Mucosa of stomach (tissue), 1 donor: ENCODE measurements around the gene TANC2.
"Not testable (repeated sequence)": the region's sequence is repeated elsewhere in the genome, so short reads cannot be mapped to it uniquely, and the experiment has no call there.

Source experiments
- H3K27me3 ChIP-seq: one replicate; pipeline ENCODE4 v1.7.0; 2013; ENCODE audit warnings: mild to moderate bottlenecking, low read length; ENCODE audit not compliant: control insufficient read depth, insufficient read depth
- H3K36me3 ChIP-seq: one replicate; pipeline ENCODE4 v1.7.0; 2013; ENCODE audit warnings: low read length; ENCODE audit not compliant: control insufficient read depth, insufficient read depth
- H3K4me1 ChIP-seq: one replicate; pipeline ENCODE4 v1.7.0; 2013; ENCODE audit warnings: mild to moderate bottlenecking, low read length; ENCODE audit not compliant: control insufficient read depth, insufficient read depth
- H3K4me3 ChIP-seq: one replicate; pipeline ENCODE4 v1.7.0; 2013; ENCODE audit warnings: low read length
- H3K9ac ChIP-seq: one replicate; pipeline ENCODE4 v1.7.0; 2013; ENCODE audit warnings: mild to moderate bottlenecking, low read length, moderate library complexity
- H3K9me3 ChIP-seq: one replicate; pipeline ENCODE4 v1.7.0; 2013; ENCODE audit warnings: mild to moderate bottlenecking, low read length, moderate library complexity; ENCODE audit not compliant: control insufficient read depth
- donor health status: Pancreatic carcinoma.

TANC2 gene

DNA sequence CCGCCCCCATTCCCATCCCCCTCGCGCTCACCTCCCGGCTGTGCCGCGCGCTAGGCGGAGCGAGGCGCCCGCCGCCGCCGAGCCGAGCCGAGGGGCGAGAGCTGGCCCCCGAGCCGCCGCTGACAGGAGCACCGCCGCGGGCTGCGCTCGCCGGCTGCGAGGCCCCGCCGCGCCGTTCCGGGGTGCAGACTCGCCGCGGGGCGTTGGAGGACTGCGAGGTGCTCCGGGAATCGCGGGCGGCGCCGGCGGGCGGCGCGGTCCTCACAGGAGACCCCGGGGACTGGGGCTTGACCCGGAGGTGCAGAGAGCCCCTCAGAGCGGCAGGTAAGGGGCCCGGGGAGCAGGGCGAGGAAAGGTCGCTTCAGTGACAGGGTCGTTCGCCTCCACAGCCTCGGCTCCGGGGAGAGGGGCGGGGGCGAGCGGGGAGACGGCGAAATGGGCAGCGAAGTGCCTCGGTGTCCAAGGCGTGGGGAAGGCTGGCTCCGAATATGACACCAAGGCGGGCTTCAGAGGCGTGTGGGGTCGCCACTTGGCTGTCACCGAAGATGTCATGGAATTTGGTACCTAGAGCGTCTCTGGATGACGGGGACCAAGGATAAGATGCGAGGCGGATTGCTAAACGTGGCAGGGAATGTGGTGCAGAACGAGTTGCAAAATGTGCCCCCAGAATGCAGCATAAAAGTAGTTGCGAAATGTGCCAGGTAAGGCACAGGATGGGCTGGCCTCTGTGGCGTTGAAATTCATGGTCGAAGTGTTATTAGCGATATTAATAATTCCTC lies 580 bp downstream of the TANC2 start:
- H3K27me3 ChIP-seq = peaks cover 7% of the 10 kb centered on the region
- peaks cover 15% of the 10 kb centered on the region for H3K4me1 ChIP-seq
- peak overlapping the region; percentile 67 for H3K9ac ChIP-seq
- no peaks in the 10 kb centered on the region for H3K36me3 ChIP-seq
- no peaks in the 10 kb centered on the region for H3K9me3 ChIP-seq
- peak overlapping the region; percentile 40 for H3K4me3 ChIP-seq

GRCh38 chr17:62967205-62967529 lies 1.1 kb downstream of the TANC2 start:
- Histone ChIP-seq H3K9ac (peak overlapping the region; percentile 67), H3K27me3 (peaks cover 7% of the 10 kb centered on the region), H3K4me3 (no peak overlapping the region), H3K36me3 (no peaks in the 10 kb centered on the region), H3K9me3 (no peaks in the 10 kb centered on the region), H3K4me1 (peaks cover 15% of the 10 kb centered on the region)

DNA sequence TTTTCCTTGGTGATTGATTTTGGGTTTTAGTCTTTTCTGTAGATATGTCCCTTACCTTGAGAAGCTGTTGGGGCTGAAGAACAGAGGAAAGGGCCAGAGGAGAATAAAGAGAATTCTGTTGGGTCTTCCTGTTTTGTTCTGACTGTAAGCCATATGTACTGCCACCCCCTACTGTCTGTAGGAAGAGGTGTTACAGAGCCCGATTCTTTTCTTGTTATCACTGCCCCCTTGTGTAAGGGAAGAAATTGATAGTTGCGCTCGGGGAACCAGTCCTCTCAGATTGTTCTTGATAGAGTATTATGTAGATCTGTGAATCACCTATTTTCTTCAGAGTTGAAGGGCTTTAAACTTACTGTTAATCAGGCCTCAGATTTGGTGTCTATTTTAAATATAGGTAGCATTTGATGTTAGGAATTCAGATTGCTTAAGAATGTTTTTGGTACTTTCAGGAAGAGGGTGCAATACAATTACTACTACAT lies 2.4 kb downstream of the TANC2 start:
- H3K4me3 ChIP-seq = no peak overlapping the region
- peaks cover 7% of the 10 kb centered on the region for H3K27me3 ChIP-seq
- no peaks in the 10 kb centered on the region for H3K36me3 ChIP-seq
- H3K9me3 ChIP-seq = no peaks in the 10 kb centered on the region
- peaks cover 15% of the 10 kb centered on the region for H3K4me1 ChIP-seq
- no peak overlapping the region for H3K9ac ChIP-seq

DNA sequence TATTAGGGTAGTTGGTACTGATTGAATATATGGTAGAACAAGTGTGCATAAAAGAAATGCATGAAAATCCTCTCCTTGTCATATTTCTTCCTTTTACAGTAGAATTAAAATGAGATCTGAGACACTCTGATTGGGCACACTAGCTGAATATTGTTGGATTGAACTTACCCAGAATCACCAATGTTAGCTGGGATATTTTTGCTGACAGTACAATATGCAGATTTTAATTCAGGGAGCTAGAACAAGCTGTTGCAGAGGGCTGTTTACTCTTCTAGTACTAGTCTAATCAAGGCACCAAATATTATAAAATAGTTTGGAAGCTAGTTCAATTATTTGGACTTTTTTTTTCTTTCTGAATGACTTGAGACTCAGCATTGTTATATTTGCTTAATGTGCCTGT lies 4.6 kb downstream of the TANC2 start:
- H3K36me3 ChIP-seq = no peaks in the 10 kb centered on the region
- peaks cover 7% of the 10 kb centered on the region for H3K27me3 ChIP-seq
- H3K4me1 ChIP-seq = peaks cover 15% of the 10 kb centered on the region
- no peaks in the 10 kb centered on the region for H3K9me3 ChIP-seq
- no peak overlapping the region for H3K4me3 ChIP-seq
- no peak overlapping the region for H3K9ac ChIP-seq

DNA sequence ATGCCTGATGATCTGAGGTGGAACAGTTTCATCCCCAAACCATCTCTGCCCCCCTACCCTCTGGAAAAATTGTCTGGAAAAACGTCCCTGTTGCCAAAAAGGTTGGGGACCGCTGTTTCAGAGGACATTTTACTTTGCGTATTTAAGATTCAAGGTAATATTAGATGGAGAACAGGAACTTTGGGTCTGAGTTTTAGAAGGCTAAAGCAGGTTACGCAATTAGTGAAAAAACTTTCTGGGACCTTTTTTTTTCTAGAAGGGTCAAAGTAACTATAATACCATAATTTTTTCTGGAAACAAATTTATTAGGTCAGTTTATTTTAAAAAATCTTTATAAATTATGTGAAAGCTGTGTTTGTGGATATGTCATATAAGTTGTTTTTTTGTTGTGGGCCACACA lies 5.8 kb downstream of the TANC2 start:
- Histone ChIP-seq H3K4me1 (peaks cover 13% of the 10 kb centered on the region), H3K36me3 (no peaks in the 10 kb centered on the region), H3K9ac (no peak overlapping the region), H3K27me3 (peaks cover 3% of the 10 kb centered on the region), H3K9me3 (no peaks in the 10 kb centered on the region), H3K4me3 (no peak overlapping the region)

- H3K9me3 ChIP-seq = no peaks in the 10 kb centered on the region
- H3K4me3 ChIP-seq = no peak overlapping the region
- H3K27me3 ChIP-seq = no peaks in the 10 kb centered on the region
- H3K36me3 ChIP-seq = no peaks in the 10 kb centered on the region
- no peak overlapping the region for H3K9ac ChIP-seq
- H3K4me1 ChIP-seq = peaks cover 9% of the 10 kb centered on the region
These were observed 8.8 kb downstream of the TANC2 start for GRCh38 chr17:62974788-62975187.

- Histone ChIP-seq H3K9me3 (no peaks in the 10 kb centered on the region), H3K4me3 (no peak overlapping the region), H3K27me3 (no peaks in the 10 kb centered on the region), H3K9ac (no peak overlapping the region), H3K36me3 (no peaks in the 10 kb centered on the region), H3K4me1 (peaks cover 9% of the 10 kb centered on the region)
These were observed 9.2 kb downstream of the TANC2 start for GRCh38 chr17:62975206-62975605.

- not testable (repeated sequence) for H3K4me1 ChIP-seq, H3K9ac ChIP-seq, H3K27me3 ChIP-seq, H3K9me3 ChIP-seq, H3K4me3 ChIP-seq, H3K36me3 ChIP-seq
These were observed 10.7 kb downstream of the TANC2 start for GRCh38 chr17:62976643-62977231.

- no peak overlapping the region for H3K9ac ChIP-seq
- no peaks in the 10 kb centered on the region for H3K27me3 ChIP-seq
- H3K4me3 ChIP-seq = no peak overlapping the region
- no peaks in the 10 kb centered on the region for H3K36me3 ChIP-seq
- H3K4me1 ChIP-seq = no peaks in the 10 kb centered on the region
- H3K9me3 ChIP-seq = no peaks in the 10 kb centered on the region
These were observed 14.8 kb downstream of the TANC2 start for GRCh38 chr17:62980842-62981241.

GRCh38 chr17:62981933-62982332 lies 15.9 kb downstream of the TANC2 start:
- Histone ChIP-seq H3K27me3 (no peaks in the 10 kb centered on the region), H3K4me3 (no peak overlapping the region)

DNA sequence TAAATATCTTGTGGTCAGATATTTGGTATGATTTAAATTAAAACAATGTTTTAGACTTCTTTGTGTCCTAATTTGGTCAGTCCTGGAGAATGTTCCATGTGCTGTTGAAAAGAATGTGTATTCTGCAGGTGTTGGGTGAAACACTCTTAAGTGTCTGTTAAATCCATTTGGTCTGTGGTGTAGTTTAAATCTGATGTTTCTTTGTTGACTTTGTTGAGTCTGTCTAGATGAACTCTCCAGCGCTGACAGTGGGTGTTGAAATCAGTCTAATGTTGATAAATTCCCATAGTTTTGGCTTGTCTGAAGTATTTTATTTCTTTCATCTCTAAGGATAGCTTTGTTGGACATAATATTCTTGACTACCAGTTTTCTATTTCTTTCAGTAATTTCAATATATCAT lies 18.8 kb downstream of the TANC2 start:
- Histone ChIP-seq H3K27me3 (no peaks in the 10 kb centered on the region), H3K4me1 (no peaks in the 10 kb centered on the region), H3K9me3 (no peaks in the 10 kb centered on the region), H3K9ac (no peak overlapping the region), H3K36me3 (no peaks in the 10 kb centered on the region), H3K4me3 (no peak overlapping the region)

More at GRCh38 chr17:62981933-62982332, 15.9 kb downstream of the TANC2 start:
- Histone ChIP-seq H3K36me3 (no peaks in the 10 kb centered on the region), H3K4me1 (no peaks in the 10 kb centered on the region), H3K9ac (no peak overlapping the region), H3K9me3 (no peaks in the 10 kb centered on the region)

GRCh38 chr17:62986549-62986948 lies 20.5 kb downstream of the TANC2 start:
- Histone ChIP-seq H3K36me3 (no peaks in the 10 kb centered on the region), H3K27me3 (no peaks in the 10 kb centered on the region), H3K9me3 (no peaks in the 10 kb centered on the region), H3K4me3 (no peak overlapping the region), H3K4me1 (no peaks in the 10 kb centered on the region), H3K9ac (no peak overlapping the region)
